Measurements from ENCODE around the gene POP5. TPM values are rescaled to one million over a fixed set of nuclear protein-coding genes. Genes with fewer than 3 reads are reported as not detected.

Gene POP5
- total RNA-seq, 1 experiment from 2014 or later: 43.7 TPM

GRCh38 chr12:120588371-120588770, 7.2 kb upstream of the POP5 start:
- intact Hi-C loops (cut with micrococcal nuclease; ENCODE audit: unreplicated experiment) (no loop called here), in situ Hi-C loops (cut with HindIII; ENCODE audit: low pct_unique_long_range_greater_than_20kb, low sequenced_read_pairs) (no loop called here)

GRCh38 chr12:120586860-120587259, 5.7 kb upstream of the POP5 start:
- no peaks in the 10 kb centered on the region for H3K36me3 ChIP-seq (ENCODE audit: control insufficient read depth, insufficient read depth, low read length)
- in situ Hi-C loops (cut with HindIII; ENCODE audit: low pct_unique_long_range_greater_than_20kb, low sequenced_read_pairs): no loop called here
- no peak overlapping the region for H3K27ac ChIP-seq (ENCODE audit: low read length)
- peaks cover 8% of the 10 kb centered on the region; the same call in 1 of the 2 replicates for H3K4me1 ChIP-seq (ENCODE audit: control insufficient read depth, insufficient read depth, low read length)
- intact Hi-C loops (cut with micrococcal nuclease; ENCODE audit: unreplicated experiment): no loop called here
- POLR2A ChIA-PET: interaction anchor here (0.6 kb wide), 1 partner anchor 38 kb away, joined by 3 read pairs; no protein-coding TSS in a partner anchor
- TF ChIP-seq SIN3A (IDR thresholded peaks at IDR 0.05; ENCODE audit: borderline replicate concordance, insufficient read depth, low read depth, low read length): no peak
- no peak for TF ChIP-seq POLR2AphosphoS5 (IDR thresholded peaks at IDR 0.05; ENCODE audit: low read depth, low read length)
- TF ChIP-seq, protein P1, sequence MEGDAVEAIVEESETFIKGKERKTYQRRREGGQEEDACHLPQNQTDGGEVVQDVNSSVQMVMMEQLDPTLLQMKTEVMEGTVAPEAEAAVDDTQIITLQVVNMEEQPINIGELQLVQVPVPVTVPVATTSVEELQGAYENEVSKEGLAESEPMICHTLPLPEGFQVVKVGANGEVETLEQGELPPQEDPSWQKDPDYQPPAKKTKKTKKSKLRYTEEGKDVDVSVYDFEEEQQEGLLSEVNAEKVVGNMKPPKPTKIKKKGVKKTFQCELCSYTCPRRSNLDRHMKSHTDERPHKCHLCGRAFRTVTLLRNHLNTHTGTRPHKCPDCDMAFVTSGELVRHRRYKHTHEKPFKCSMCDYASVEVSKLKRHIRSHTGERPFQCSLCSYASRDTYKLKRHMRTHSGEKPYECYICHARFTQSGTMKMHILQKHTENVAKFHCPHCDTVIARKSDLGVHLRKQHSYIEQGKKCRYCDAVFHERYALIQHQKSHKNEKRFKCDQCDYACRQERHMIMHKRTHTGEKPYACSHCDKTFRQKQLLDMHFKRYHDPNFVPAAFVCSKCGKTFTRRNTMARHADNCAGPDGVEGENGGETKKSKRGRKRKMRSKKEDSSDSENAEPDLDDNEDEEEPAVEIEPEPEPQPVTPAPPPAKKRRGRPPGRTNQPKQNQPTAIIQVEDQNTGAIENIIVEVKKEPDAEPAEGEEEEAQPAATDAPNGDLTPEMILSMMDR (IDR thresholded peaks at IDR 0.05): no peak
- no peak for TF ChIP-seq TCF7L2 (IDR thresholded peaks at IDR 0.05; ENCODE audit: low read depth, low read length)
- no peak for TF ChIP-seq REST (IDR thresholded peaks at IDR 0.05; ENCODE audit: insufficient read depth in 1 of 2, low read depth in 2 of 2, low read length in 1 of 2)
- ATAC-seq: no peak
- no peak overlapping the region for H3K4me3 ChIP-seq (ENCODE audit: low read depth in 2 of 2, low read length in 2 of 2)
- H3K9me3 ChIP-seq (ENCODE audit: control insufficient read depth, insufficient read depth, low read depth, low read length): no peaks in the 10 kb centered on the region
- CTCF ChIA-PET: no interaction called here
- no TSS peak for BruUV-seq (replicated peaks)
- H3K27me3 ChIP-seq (ENCODE audit: control insufficient read depth, insufficient read depth, low read length): no peaks in the 10 kb centered on the region
- DNase-seq (ENCODE audit: low read depth, low spot score): no peak

More at GRCh38 chr12:120588371-120588770, 7.2 kb upstream of the POP5 start:
- H3K4me1 ChIP-seq (ENCODE audit: control insufficient read depth, insufficient read depth, low read length): peaks cover 4% of the 10 kb centered on the region; the same call in 1 of the 2 replicates
- TF ChIP-seq, protein P1 (IDR thresholded peaks at IDR 0.05): no peak
- TF ChIP-seq POLR2AphosphoS5 (IDR thresholded peaks at IDR 0.05; ENCODE audit: low read depth, low read length): no peak
- H3K27ac ChIP-seq (ENCODE audit: low read length): no peak overlapping the region
- ChIA-PET POLR2A (interaction anchor here (0.7 kb wide), 1 partner anchor 41 kb away, joined by 5 read pairs; no protein-coding TSS in a partner anchor), CTCF (no interaction called here)
- no peak overlapping the region for H3K4me3 ChIP-seq (ENCODE audit: low read depth in 2 of 2, low read length in 2 of 2)
- no peaks in the 10 kb centered on the region for H3K36me3 ChIP-seq (ENCODE audit: control insufficient read depth, insufficient read depth, low read length)
- no TSS peak for BruUV-seq (replicated peaks)
- DNase-seq (ENCODE audit: low read depth, low spot score): no peak
- no peak for ATAC-seq
- H3K27me3 ChIP-seq (ENCODE audit: control insufficient read depth, insufficient read depth, low read length): no peaks in the 10 kb centered on the region
- no peaks in the 10 kb centered on the region for H3K9me3 ChIP-seq (ENCODE audit: control insufficient read depth, insufficient read depth, low read depth, low read length)
